Sigmoid colon (tissue), 4 donors: ENCODE measurements around the gene CCNL2.

ENCODE experiments used
- EP300 ChIP-seq, 4 donors: sonication (generic); formaldehyde crosslinking; IDR thresholded peaks; one replicate each; pipeline ENCODE4 v1.6.1; 2017; ENCODE audit warnings: antibody characterized with exemption in 4 of 4
- POLR2A ChIP-seq, 2 donors: fragments of 450-650 bp; IDR thresholded peaks; one replicate each; pipeline ENCODE4 v1.6.1; 2016; ENCODE audit warnings: antibody characterized with exemption in 2 of 2, mild to moderate bottlenecking in 2 of 2, moderate library complexity in 2 of 2
- TF ChIP-seq, protein P1 (sequence below), 4 experiments: fragments of 450-650 bp in 3 of 4; fragments of 200-600 bp in 1 of 4; IDR thresholded peaks; one replicate each; pipeline ENCODE4 v1.5.1; 2016 to 2019; ENCODE audit warnings: antibody characterized with exemption in 4 of 4, mild to moderate bottlenecking in 3 of 4, moderate library complexity in 2 of 4

GRCh38 chr1:1406101-1406820, 7.1 kb upstream of the CCNL2 start:
- TF ChIP-seq, protein P1, sequence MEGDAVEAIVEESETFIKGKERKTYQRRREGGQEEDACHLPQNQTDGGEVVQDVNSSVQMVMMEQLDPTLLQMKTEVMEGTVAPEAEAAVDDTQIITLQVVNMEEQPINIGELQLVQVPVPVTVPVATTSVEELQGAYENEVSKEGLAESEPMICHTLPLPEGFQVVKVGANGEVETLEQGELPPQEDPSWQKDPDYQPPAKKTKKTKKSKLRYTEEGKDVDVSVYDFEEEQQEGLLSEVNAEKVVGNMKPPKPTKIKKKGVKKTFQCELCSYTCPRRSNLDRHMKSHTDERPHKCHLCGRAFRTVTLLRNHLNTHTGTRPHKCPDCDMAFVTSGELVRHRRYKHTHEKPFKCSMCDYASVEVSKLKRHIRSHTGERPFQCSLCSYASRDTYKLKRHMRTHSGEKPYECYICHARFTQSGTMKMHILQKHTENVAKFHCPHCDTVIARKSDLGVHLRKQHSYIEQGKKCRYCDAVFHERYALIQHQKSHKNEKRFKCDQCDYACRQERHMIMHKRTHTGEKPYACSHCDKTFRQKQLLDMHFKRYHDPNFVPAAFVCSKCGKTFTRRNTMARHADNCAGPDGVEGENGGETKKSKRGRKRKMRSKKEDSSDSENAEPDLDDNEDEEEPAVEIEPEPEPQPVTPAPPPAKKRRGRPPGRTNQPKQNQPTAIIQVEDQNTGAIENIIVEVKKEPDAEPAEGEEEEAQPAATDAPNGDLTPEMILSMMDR (IDR thresholded peaks at IDR 0.05): no peak
- TF ChIP-seq EP300 (IDR thresholded peaks at IDR 0.05): no peak
- no peak for TF ChIP-seq POLR2A (IDR thresholded peaks at IDR 0.05)
